A549 (cell line): ENCODE data around the gene UNC5C.

Source experiments
- MAFK ChIP-seq: fragments of 450-650 bp; IDR thresholded peaks from 2 replicates; pipeline ENCODE4 v1.6.1; 2014; ENCODE audit not compliant: partially characterized antibody
- RCOR1 ChIP-seq: fragments of 150-350 bp; IDR thresholded peaks from 2 replicates; pipeline ENCODE4 v1.6.1; 2014; ENCODE audit warnings: antibody characterized with exemption, low read length, low read depth
- TF ChIP-seq, protein P1 (sequence below): fragments of >200 bp; sonication (Bioruptor Twin); formaldehyde crosslinking; IDR thresholded peaks from 3 replicates; pipeline ENCODE4 v1.5.1; 2016
- TF ChIP-seq, protein P2 (sequence below): fragments of 150-350 bp; IDR thresholded peaks from 2 replicates; pipeline ENCODE4 v1.6.1; 2014; ENCODE audit warnings: low read depth, mild to moderate bottlenecking, low read length

DNA sequence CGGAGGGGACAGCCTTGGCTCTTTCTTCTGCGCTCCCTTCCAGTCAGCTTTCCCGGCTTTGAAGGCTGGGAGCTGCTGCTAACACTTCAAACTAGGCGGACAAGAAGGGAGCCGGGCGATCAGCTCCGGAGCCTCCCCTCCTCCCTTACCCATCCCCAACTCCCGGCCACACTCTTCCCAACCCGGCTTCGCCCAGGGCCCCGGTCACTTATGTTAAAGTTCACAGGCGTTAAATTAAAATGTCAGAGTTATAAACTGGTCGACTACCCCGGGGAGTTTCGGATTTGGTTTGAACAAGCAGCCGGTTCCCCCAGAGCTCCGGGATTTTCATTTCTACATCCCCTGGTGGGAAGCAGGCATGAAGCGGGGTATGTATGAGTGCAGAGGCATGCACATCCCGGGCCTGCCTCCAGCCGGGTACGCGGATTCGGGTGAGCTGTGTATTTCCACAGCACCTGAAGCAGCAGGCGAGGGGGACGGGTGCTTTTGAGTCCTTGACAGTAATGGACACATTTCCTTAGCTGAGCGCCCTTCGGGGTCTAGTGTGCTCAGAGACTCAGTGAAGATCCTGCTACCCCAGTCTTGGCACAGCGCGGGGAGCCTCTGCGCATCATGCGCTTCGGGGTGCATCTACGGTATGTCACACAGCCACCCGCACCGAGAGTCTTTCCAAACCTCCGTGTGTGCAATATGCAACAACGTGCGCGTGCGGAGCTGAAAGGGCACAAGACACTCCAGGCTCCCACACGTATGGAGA is 880 bp downstream of the UNC5C start:
- TF ChIP-seq, protein P1, sequence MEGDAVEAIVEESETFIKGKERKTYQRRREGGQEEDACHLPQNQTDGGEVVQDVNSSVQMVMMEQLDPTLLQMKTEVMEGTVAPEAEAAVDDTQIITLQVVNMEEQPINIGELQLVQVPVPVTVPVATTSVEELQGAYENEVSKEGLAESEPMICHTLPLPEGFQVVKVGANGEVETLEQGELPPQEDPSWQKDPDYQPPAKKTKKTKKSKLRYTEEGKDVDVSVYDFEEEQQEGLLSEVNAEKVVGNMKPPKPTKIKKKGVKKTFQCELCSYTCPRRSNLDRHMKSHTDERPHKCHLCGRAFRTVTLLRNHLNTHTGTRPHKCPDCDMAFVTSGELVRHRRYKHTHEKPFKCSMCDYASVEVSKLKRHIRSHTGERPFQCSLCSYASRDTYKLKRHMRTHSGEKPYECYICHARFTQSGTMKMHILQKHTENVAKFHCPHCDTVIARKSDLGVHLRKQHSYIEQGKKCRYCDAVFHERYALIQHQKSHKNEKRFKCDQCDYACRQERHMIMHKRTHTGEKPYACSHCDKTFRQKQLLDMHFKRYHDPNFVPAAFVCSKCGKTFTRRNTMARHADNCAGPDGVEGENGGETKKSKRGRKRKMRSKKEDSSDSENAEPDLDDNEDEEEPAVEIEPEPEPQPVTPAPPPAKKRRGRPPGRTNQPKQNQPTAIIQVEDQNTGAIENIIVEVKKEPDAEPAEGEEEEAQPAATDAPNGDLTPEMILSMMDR: no peak
- TF ChIP-seq, protein P2, sequence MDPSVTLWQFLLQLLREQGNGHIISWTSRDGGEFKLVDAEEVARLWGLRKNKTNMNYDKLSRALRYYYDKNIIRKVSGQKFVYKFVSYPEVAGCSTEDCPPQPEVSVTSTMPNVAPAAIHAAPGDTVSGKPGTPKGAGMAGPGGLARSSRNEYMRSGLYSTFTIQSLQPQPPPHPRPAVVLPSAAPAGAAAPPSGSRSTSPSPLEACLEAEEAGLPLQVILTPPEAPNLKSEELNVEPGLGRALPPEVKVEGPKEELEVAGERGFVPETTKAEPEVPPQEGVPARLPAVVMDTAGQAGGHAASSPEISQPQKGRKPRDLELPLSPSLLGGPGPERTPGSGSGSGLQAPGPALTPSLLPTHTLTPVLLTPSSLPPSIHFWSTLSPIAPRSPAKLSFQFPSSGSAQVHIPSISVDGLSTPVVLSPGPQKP: no peak
- no peak for TF ChIP-seq MAFK
- TF ChIP-seq RCOR1: no peak
